Muscle of leg (tissue), 11 donors: ENCODE measurements around the gene KLHL2. TPM values are rescaled to one million over a fixed set of nuclear protein-coding genes. Genes with fewer than 3 reads are reported as not detected.
"Not testable (repeated sequence)": the region's sequence is repeated elsewhere in the genome, so short reads cannot be mapped to it uniquely, and the experiment has no call there.

ENCODE experiments used
- DNase-seq: peaks from one replicate; pipeline ENCODE4 v3.0.0; 2013
- H3K27ac ChIP-seq: one replicate; pipeline ENCODE4 v1.5.1; 2013; ENCODE audit warnings: mild to moderate bottlenecking, low read length, control low read depth
- H3K27me3 ChIP-seq: one replicate; pipeline ENCODE4 v1.6.1; 2013; ENCODE audit warnings: low read length; ENCODE audit not compliant: control insufficient read depth, insufficient read depth
- H3K36me3 ChIP-seq: one replicate; pipeline ENCODE4 v1.6.1; 2013; ENCODE audit warnings: low read length; ENCODE audit not compliant: control insufficient read depth, insufficient read depth
- H3K4me1 ChIP-seq: one replicate; pipeline ENCODE4 v1.6.1; 2013; ENCODE audit warnings: low read length; ENCODE audit not compliant: control insufficient read depth, insufficient read depth
- H3K4me3 ChIP-seq: one replicate; pipeline ENCODE4 v1.5.1; 2013; ENCODE audit warnings: low read length, control low read depth
- H3K9me3 ChIP-seq: replicated peaks from 2 replicates; pipeline ENCODE4 v1.6.1; 2013; ENCODE audit warnings: low read depth, low read length; ENCODE audit not compliant: control insufficient read depth
- WGBS: methylation state at CpG from one replicate; pipeline ENCODE4 v1.1.5; 2013; ENCODE audit warnings: missing lambda C conversion rate; ENCODE audit not compliant: insufficient coverage; 5-methylcytosine and 5-hydroxymethylcytosine counted together
- polyA plus RNA-seq, 8 donors: library from polyadenylated mRNA; unstranded; fragments of 120-200 nt; gene quantifications; one replicate each; pipeline versions ENCODE4 v1.2.1 to v1.2.3, GENCODE V29; 2013; ENCODE audit warnings: inconsistent platforms in 1 of 8, low replicate concordance in 1 of 8; ENCODE audit not compliant: insufficient read length in 8 of 8, insufficient read depth in 1 of 8
- total RNA-seq: library from RNA; stranded (reverse); fragments of 120-200 nt; gene quantifications from one replicate; pipeline ENCODE4 v1.2.4, GENCODE V29; 2013

Gene KLHL2
- total and polyA plus RNA-seq, 9 donors, result 6.2 to 10.3 (median 7.6) TPM

DNA sequence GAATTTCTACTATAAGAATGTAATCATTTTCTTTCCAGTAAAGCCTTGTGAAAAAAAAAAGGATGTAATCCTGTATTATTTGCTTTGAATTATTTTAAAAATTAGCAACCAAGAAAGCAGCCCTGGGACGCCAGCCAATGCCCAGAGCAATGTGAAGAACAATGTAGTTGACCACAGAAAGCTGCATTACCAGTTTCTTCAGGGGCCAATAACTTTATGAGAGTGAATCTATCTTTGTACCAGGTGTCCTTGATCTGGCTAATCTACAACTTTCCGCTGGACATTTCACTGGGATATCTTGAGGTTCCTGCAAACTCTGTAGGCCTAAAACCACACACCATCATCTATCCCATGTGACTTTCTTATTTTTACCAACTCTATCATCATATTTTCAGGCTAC is 7.6 kb upstream of the KLHL2 start:
- Histone ChIP-seq H3K9me3 (no peaks in the 10 kb centered on the region), H3K27me3 (no peaks in the 10 kb centered on the region), H3K4me3 (no peak overlapping the region), H3K27ac (no peak overlapping the region), H3K4me1 (no peaks in the 10 kb centered on the region), H3K36me3 (no peaks in the 10 kb centered on the region)
- no peak for DNase-seq
- 90% methylated on average over 2 of the region's 2 CpGs for WGBS

DNA sequence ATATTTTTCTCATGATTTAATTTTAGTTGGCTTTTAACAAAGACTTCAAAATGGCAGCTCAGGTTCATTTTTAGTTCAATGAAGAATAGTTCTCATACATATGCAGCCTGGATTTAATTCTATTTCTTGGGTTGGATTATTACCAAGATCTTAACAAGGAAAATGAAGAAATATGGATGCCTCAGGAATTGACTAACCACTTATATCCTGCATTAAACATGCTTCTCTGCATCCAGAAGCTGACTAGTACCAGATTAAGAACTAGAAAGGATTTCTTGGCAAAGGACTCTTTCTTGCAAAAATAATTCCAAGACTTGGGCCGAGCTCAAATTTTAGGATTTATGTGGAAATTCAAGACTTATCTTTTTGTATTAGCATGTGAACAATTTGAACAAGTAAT is 5.6 kb upstream of the KLHL2 start:
- Histone ChIP-seq H3K36me3 (no peaks in the 10 kb centered on the region), H3K27me3 (no peaks in the 10 kb centered on the region), H3K4me3 (no peak overlapping the region), H3K4me1 (peaks cover 6% of the 10 kb centered on the region), H3K9me3 (no peaks in the 10 kb centered on the region), H3K27ac (no peak overlapping the region)
- no CpG with 5 or more reads among the region's 1 CpG for WGBS
- peak; percentile 50 for DNase-seq

DNA sequence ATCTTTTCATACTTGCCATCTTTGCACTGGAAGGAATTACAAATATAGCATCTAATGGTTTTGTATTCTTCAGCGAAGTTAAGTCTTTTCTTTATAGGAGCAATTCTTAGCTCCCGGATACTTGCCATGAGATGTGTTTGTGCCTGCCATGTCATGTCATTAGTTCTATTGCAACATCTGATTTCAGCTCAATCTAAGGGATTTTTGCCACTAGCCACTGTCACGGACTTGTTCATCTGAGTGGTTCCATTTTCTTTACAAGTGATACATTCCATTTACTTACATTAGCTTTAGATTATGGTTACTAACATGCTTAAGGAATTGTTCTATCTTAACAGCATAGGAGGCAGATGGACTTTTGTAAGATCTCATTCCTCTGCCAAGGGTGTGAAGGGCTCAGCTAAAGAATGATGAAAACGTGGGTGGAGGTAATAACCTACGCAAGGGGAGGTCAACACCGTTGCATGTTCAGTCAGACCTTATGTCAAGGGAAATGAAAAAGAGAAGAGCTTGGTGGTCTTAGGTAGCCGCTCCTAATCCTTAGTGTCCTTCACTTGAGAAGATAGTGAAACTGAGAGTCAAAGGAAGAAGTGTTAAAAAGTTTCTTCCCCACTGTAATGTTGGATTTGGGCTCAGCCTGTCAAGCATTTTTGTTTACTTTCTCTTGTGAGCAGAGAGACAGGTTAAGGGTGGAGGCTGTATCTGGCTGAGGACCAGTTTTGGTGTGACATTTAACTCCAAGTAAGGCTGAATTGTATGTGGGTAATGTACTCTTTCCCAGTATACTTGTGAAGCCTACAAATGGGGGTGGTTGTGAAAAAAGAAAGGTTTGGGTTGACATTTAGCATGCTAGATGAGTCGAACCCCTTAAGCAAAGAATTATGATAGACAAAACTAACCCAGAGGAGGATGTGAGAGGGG is 3.6 kb upstream of the KLHL2 start:
- no peaks in the 10 kb centered on the region for H3K9me3 ChIP-seq
- peaks cover 2% of the 10 kb centered on the region for H3K27me3 ChIP-seq
- H3K4me1 ChIP-seq, result peaks cover 15% of the 10 kb centered on the region
- H3K36me3 ChIP-seq, result no peaks in the 10 kb centered on the region
- no peak overlapping the region for H3K4me3 ChIP-seq
- 65% methylated on average over 4 of the region's 8 CpGs for WGBS
- no peak for DNase-seq
- no peak overlapping the region for H3K27ac ChIP-seq

DNA sequence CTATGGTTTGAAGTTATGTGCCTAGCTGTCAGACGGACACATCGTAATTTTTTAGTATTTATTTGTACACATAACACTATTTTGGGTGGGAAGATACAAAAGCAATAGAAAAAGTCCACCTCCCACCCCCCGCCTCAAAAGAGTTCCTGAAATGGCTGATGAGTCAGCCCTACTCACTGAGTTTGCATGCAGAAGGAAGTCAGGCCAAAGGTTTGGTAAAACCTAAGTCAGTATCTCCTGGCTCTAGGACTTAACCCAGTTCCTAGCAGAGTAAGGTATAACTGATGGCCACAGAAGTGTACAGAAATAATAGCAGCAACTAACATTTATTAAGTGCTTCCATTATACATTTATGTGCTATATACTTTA is 2.9 kb upstream of the KLHL2 start:
- H3K4me3 ChIP-seq, result no peak overlapping the region
- WGBS, result no CpG with 5 or more reads among the region's 3 CpGs
- DNase-seq, result no peak
- H3K9me3 ChIP-seq, result no peaks in the 10 kb centered on the region
- H3K36me3 ChIP-seq, result no peaks in the 10 kb centered on the region
- no peak overlapping the region for H3K27ac ChIP-seq
- H3K4me1 ChIP-seq, result peaks cover 18% of the 10 kb centered on the region
- peaks cover 2% of the 10 kb centered on the region for H3K27me3 ChIP-seq

DNA sequence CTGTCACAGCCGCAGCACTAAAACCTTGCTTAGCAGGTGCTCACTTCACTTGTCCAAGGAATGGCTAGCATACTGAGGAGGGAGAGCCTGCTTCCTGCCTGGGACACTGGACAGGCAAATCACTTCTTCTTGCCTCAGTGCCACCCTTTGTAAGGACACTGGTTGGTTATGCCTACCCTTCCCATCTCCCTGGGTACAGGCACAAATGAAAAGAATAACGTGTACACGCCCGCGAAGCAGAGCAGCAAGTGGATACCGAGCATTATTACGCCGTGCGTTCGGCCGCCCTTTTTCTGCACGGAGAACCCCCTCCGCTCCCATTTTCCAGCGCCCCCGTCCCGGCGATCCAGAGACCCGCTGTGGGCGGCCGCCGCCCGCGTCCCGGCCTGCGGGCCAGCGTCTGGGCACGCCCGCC is 338 bp upstream of the KLHL2 start:
- DNase-seq, result no peak
- Histone ChIP-seq H3K27ac (no peak overlapping the region), H3K4me1 (peaks cover 18% of the 10 kb centered on the region), H3K36me3 (no peaks in the 10 kb centered on the region), H3K27me3 (peaks cover 2% of the 10 kb centered on the region), H3K4me3 (peak overlapping the region; percentile 61), H3K9me3 (no peaks in the 10 kb centered on the region)
- 0% methylated on average over 25 of the region's 28 CpGs for WGBS

DNA sequence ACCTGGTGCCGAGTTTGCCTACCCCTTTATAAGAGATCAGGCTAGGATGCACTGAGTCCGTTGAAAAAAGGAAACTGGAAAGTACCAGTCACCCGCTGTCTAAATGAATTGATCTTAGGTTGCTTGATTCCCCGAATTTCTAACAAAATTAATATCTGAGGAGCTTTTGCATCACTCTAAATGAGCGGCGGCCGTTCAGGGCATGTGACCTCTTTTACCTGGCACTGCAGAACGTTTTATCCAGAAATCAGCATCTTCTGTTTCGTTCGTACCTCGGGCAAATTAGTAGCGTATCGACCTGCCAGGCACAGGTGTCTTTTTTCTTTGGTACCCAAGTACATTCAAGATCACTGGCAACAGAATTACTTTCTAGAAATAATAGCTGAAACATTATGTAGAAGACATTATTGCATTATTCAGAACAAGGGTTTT is 876 bp downstream of the KLHL2 start:
- no peak for DNase-seq
- 3% methylated on average over 8 of the region's 13 CpGs for WGBS
- H3K27me3 ChIP-seq, result peaks cover 2% of the 10 kb centered on the region
- H3K9me3 ChIP-seq, result no peaks in the 10 kb centered on the region
- H3K4me3 ChIP-seq, result peak overlapping the region; percentile 77
- no peaks in the 10 kb centered on the region for H3K36me3 ChIP-seq
- H3K27ac ChIP-seq, result no peak overlapping the region
- peaks cover 18% of the 10 kb centered on the region for H3K4me1 ChIP-seq

DNA sequence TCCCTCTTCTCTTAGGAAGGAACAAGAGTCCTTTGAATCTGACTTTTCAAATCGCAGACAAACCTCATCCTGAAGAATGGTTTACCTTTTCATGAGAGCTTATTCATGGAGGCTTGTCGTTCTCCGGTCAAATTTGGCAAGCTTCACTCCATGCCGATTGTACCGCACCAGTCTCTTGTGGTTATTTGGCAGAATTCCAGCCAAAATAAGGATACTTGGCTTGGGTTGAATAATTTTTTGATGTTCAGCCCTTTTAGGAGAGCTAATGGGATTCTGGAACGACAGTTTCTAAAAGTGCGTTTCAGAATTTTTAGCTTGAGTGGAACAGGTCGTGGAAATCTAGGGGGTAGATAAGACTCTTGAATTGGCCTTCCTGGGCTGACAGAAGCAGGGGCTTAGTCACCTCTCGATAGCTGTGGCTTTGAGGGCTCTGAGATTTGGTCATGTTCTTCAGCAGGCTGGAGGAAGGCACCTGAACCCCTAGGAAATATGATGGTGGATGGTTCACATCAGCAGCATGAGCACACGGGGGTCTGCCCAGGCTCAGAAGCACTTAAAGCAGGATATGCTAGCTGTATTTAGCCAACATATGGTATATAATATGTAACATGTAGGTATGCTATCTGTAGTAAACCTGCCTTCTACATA is 1.5 kb downstream of the KLHL2 start:
- peaks cover 18% of the 10 kb centered on the region for H3K4me1 ChIP-seq
- no peaks in the 10 kb centered on the region for H3K36me3 ChIP-seq
- no peak overlapping the region for H3K4me3 ChIP-seq
- peaks cover 2% of the 10 kb centered on the region for H3K27me3 ChIP-seq
- H3K9me3 ChIP-seq, result no peaks in the 10 kb centered on the region
- H3K27ac ChIP-seq, result no peak overlapping the region
- peak; percentile 13 for DNase-seq
- WGBS, result 67% methylated on average over 9 of the region's 10 CpGs

DNA sequence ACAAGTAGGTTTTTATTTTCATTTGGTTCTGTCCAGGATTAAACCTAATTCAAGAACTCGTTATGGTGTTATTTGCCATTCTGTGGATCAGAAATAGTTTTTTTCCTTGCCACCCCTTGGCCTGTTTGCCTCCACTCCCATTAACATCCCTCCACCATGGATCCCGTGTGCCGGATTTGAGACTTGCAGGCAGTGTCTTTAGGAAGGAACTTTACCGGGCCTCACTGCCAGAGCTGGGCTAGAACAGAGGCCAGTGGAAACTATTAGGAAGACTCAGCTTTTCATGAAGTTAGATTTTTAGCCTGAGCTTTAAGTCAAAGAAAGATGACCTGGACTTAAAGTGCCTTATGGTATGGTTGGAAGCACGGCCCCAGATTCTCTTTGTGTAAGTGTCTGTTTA is 2.4 kb downstream of the KLHL2 start:
- no peaks in the 10 kb centered on the region for H3K36me3 ChIP-seq
- peaks cover 2% of the 10 kb centered on the region for H3K27me3 ChIP-seq
- DNase-seq, result no peak
- no peak overlapping the region for H3K27ac ChIP-seq
- no peaks in the 10 kb centered on the region for H3K9me3 ChIP-seq
- no peak overlapping the region for H3K4me3 ChIP-seq
- 94% methylated on average over 3 of the region's 5 CpGs for WGBS
- peaks cover 18% of the 10 kb centered on the region for H3K4me1 ChIP-seq

DNA sequence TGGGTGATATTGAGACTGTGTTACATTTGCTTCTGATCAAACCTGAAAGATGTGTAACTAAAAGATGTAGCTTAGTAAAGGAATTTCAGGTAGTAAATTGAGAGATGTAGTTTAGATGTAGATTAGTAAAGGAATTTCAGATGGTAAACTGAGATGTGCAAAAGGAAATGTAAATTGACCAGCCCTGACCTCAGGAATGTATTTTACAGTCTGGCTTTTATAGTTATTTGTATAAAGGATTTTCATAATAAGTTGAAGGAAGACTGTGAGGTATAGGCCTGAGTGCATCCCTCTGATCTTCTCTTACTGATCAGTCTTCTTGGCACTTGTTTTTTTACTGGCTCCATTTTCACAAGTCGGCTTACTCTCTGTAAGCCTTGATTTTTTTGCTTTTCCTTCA is 3.2 kb downstream of the KLHL2 start:
- Histone ChIP-seq H3K4me1 (peaks cover 18% of the 10 kb centered on the region), H3K4me3 (no peak overlapping the region), H3K27me3 (peaks cover 2% of the 10 kb centered on the region), H3K27ac (no peak overlapping the region), H3K9me3 (no peaks in the 10 kb centered on the region), H3K36me3 (no peaks in the 10 kb centered on the region)
- WGBS, result 100% methylated on average over 1 of the region's 1 CpG
- DNase-seq, result no peak

DNA sequence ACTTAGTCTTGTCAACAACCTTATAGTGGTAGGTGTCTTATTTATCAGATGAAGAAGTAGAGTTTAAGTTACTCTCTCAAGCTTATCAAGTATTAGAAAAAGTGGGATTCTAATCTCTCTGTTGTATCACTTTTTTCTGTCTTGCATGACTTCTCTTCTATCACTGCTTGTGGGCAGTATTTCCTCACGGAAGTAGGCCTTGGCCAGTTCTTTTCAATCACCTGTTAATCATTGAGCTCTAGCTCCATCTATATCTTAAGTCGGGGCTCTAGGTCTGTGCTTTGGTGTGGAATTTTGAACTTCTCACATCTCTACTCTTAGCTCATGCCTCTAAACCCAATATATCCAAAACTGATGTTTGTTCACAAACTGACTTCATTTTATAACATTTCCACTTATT is 5.3 kb downstream of the KLHL2 start:
- not testable (repeated sequence) for DNase-seq, H3K4me1 ChIP-seq, H3K4me3 ChIP-seq, H3K9me3 ChIP-seq, H3K27ac ChIP-seq, H3K36me3 ChIP-seq, H3K27me3 ChIP-seq
- WGBS, result 100% methylated on average over 1 of the region's 2 CpGs
